Measurements from ENCODE around the gene FAM200A.
"Not testable (repeated sequence)": the region's sequence is repeated elsewhere in the genome, so short reads cannot be mapped to it uniquely, and the experiment has no call there.

The FAM200A gene

GRCh38 chr7:99553039-99553438, 1.1 kb upstream of the FAM200A start:
- CTCF ChIA-PET = no interaction called here
- Histone ChIP-seq H3K4me3 (ENCODE audit: low read depth, low read length) (no peak overlapping the region), H3K4me1 (ENCODE audit: control insufficient read depth, insufficient read depth, low read length) (peaks cover 3% of the 10 kb centered on the region; the same call in 1 of the 2 replicates), H3K36me3 (ENCODE audit: control insufficient read depth in 2 of 2, insufficient read depth in 1 of 2, low read length in 2 of 2) (peaks cover 17 to 39% of the 10 kb centered on the region in 2 experiments), H3K27ac (ENCODE audit: extremely low read depth, low read depth, low read length) (no peak overlapping the region), H3K9me3 (ENCODE audit: control insufficient read depth, insufficient read depth, low read depth, low read length) (no peaks in the 10 kb centered on the region; the same call in 1 of the 2 replicates)
- TF ChIP-seq ZNF629 (tag by site-specific recombination; IDR thresholded peaks at IDR 0.05) (peak; percentile 32), ZNF548 (tag by site-specific recombination; IDR thresholded peaks at IDR 0.05) (no peak), ATF2 (tag by site-specific recombination; IDR thresholded peaks at IDR 0.05; ENCODE audit: low read depth) (peak; percentile 75; the same call in 1 of the 2 replicates)
- POLR2A ChIA-PET = no interaction called here

GRCh38 chr7:99551334-99551733, 580 bp downstream of the FAM200A start:
- Histone ChIP-seq H3K4me1 (ENCODE audit: control insufficient read depth, insufficient read depth, low read length) (no peaks in the 10 kb centered on the region), H3K36me3 (ENCODE audit: control insufficient read depth in 2 of 2, insufficient read depth in 1 of 2, low read length in 2 of 2) (peaks cover 24 to 40% of the 10 kb centered on the region in 2 experiments), H3K27ac (ENCODE audit: extremely low read depth, low read depth, low read length) (peak overlapping the region; percentile 11; the same call in 1 of the 2 replicates), H3K9me3 (ENCODE audit: control insufficient read depth, insufficient read depth, low read depth, low read length) (no peaks in the 10 kb centered on the region; the same call in 1 of the 2 replicates), H3K4me3 (ENCODE audit: low read depth, low read length) (peak overlapping the region; percentile 97)
- ChIA-PET CTCF (interaction anchor here (1.2 kb wide), 1 partner anchor 65 kb away, joined by 5 read pairs; the partner anchor contains the start of gene ZSCAN25), POLR2A (interaction anchor here (0.7 to 1.2 kb wide), 3 partner anchors 16 to 66 kb away, joined by 3 to 17 read pairs (median 10); partner anchors contain the start of genes ZKSCAN5 and ZSCAN25)
- no peak for TF ChIP-seq ZNF654 (tag by site-specific recombination; IDR thresholded peaks at IDR 0.05; ENCODE audit: low read depth)

GRCh38 chr7:99549545-99549944, 2.4 kb downstream of the FAM200A start:
- H3K4me3 ChIP-seq (ENCODE audit: low read depth, low read length); H3K27ac ChIP-seq (ENCODE audit: extremely low read depth, low read depth, low read length); H3K4me1 ChIP-seq (ENCODE audit: control insufficient read depth, insufficient read depth, low read length); H3K9me3 ChIP-seq (ENCODE audit: control insufficient read depth, insufficient read depth, low read depth, low read length); POLR2A ChIA-PET; CTCF ChIA-PET: not testable (repeated sequence)
- TF ChIP-seq ZNF146 (tag by site-specific recombination; IDR thresholded peaks at IDR 0.05) (peak; percentile 95), ZNF580 (tag by site-specific recombination; IDR thresholded peaks at IDR 0.05) (peak; percentile 73; the same call in 1 of the 2 replicates), ZNF280D (tag by site-specific recombination; IDR thresholded peaks at IDR 0.05) (0 out of 2 replicates have a peak, but pooled peaks have one; percentile 27)
- peaks cover 21 to 26% of the 10 kb centered on the region in 2 experiments for H3K36me3 ChIP-seq (ENCODE audit: control insufficient read depth in 2 of 2, insufficient read depth in 1 of 2, low read length in 2 of 2)

GRCh38 chr7:99545308-99545707, 6.6 kb downstream of the FAM200A start:
- H3K4me3 ChIP-seq (ENCODE audit: low read depth, low read length); POLR2A ChIA-PET; CTCF ChIA-PET; H3K9me3 ChIP-seq (ENCODE audit: control insufficient read depth, insufficient read depth, low read depth, low read length); H3K4me1 ChIP-seq (ENCODE audit: control insufficient read depth, insufficient read depth, low read length); H3K27ac ChIP-seq (ENCODE audit: extremely low read depth, low read depth, low read length): not testable (repeated sequence)
- peaks cover 16 to 21% of the 10 kb centered on the region in 2 experiments for H3K36me3 ChIP-seq (ENCODE audit: control insufficient read depth in 2 of 2, insufficient read depth in 1 of 2, low read length in 2 of 2)

- Histone ChIP-seq H3K36me3 (ENCODE audit: control insufficient read depth in 2 of 2, insufficient read depth in 1 of 2, low read length in 2 of 2) (peaks cover 16 to 19% of the 10 kb centered on the region in 2 experiments), H3K4me1 (ENCODE audit: control insufficient read depth, insufficient read depth, low read length) (no peaks in the 10 kb centered on the region), H3K4me3 (ENCODE audit: low read depth, low read length) (no peak overlapping the region), H3K9me3 (ENCODE audit: control insufficient read depth, insufficient read depth, low read depth, low read length) (no peaks in the 10 kb centered on the region), H3K27ac (ENCODE audit: extremely low read depth, low read depth, low read length) (no peak overlapping the region)
- ChIA-PET POLR2A (interaction anchor here (0.5 to 1.0 kb wide), 3 partner anchors 8 to 521 kb away, joined by 3 to 6 read pairs (median 4); partner anchors contain the start of gene FAM200A), CTCF (interaction anchor here (0.6 kb wide), 3 partner anchors 395 to 682 kb away, joined by 3 to 4 read pairs (median 3); no protein-coding TSS in a partner anchor)
- TF ChIP-seq ZNF121 (tag by site-specific recombination; IDR thresholded peaks at IDR 0.05) (peak; percentile 69; the same call in 1 of the 2 replicates), ZNF830 (tag by site-specific recombination; IDR thresholded peaks at IDR 0.05; ENCODE audit: low read depth) (no peak)
Measured at GRCh38 chr7:99543916-99544315, 8.0 kb downstream of the FAM200A start.
